MM.1S (cell line): Measurements from ENCODE around the gene DNA2.

ENCODE experiments used
- DNase-seq: peaks from one replicate; pipeline ENCODE4 v3.0.0-alpha.2; 2015
- H2AFZ ChIP-seq: fragments of 300-600 bp; sonication (generic); 2 replicates; pipeline ENCODE4 v1.6.0; 2016; ENCODE audit warnings: antibody characterized with exemption, low read length
- H3F3A ChIP-seq: fragments of 300-600 bp; sonication (generic); 2 replicates; pipeline ENCODE4 v1.6.1; 2016; ENCODE audit warnings: mild to moderate bottlenecking, antibody characterized with exemption, low read length, moderate library complexity, mixed read lengths; ENCODE audit not compliant: insufficient read depth
- H3K27ac ChIP-seq: fragments of 300-600 bp; sonication (generic); 2 replicates; pipeline ENCODE4 v1.5.1; 2016; ENCODE audit warnings: mild to moderate bottlenecking, low read length
- H3K27me3 ChIP-seq: fragments of 300-600 bp; sonication (generic); replicated peaks from 2 replicates; pipeline ENCODE4 v1.6.0; 2016; ENCODE audit warnings: low read length; ENCODE audit not compliant: insufficient read depth
- H3K36me3 ChIP-seq: fragments of 300-600 bp; sonication (generic); replicated peaks from 2 replicates; pipeline ENCODE4 v1.6.1; 2016; ENCODE audit warnings: mild to moderate bottlenecking, low read length, mixed read lengths; ENCODE audit not compliant: insufficient read depth
- H3K4me1 ChIP-seq: fragments of 300-600 bp; sonication (generic); 2 replicates; pipeline ENCODE4 v1.6.1; 2016; ENCODE audit warnings: low read length, mixed read lengths
- H3K4me2 ChIP-seq: fragments of 300-600 bp; sonication (generic); 2 replicates; pipeline ENCODE4 v1.6.0; 2016; ENCODE audit warnings: low read depth, low read length
- H3K4me3 ChIP-seq: fragments of 300-600 bp; sonication (generic); 2 replicates; pipeline ENCODE4 v1.5.1; 2016; ENCODE audit warnings: low read length, mixed read lengths
- H3K79me2 ChIP-seq: fragments of 300-600 bp; sonication (generic); 2 replicates; pipeline ENCODE4 v1.6.1; 2016; ENCODE audit warnings: mixed run types, low read length, mixed read lengths
- H3K9ac ChIP-seq: fragments of 300-600 bp; sonication (generic); 2 replicates; pipeline ENCODE4 v1.6.1; 2016; ENCODE audit warnings: low read length, mixed read lengths
- H3K9me2 ChIP-seq: fragments of 300-600 bp; sonication (generic); replicated peaks from 2 replicates; pipeline ENCODE4 v1.6.1; 2016; ENCODE audit warnings: mild to moderate bottlenecking, low read length, mixed read lengths; ENCODE audit not compliant: insufficient read depth
- H3K9me3 ChIP-seq: fragments of 300-600 bp; sonication (generic); replicated peaks from 2 replicates; pipeline ENCODE4 v1.6.1; 2016; ENCODE audit warnings: mild to moderate bottlenecking, low read length, mixed read lengths; ENCODE audit not compliant: insufficient read depth
- H4K20me1 ChIP-seq: fragments of 300-600 bp; sonication (generic); 2 replicates; pipeline ENCODE4 v1.6.1; 2016; ENCODE audit warnings: mild to moderate bottlenecking, low read length, moderate library complexity, mixed read lengths; ENCODE audit not compliant: insufficient read depth
- CTCF ChIP-seq: fragments of 300-600 bp; sonication (generic); IDR thresholded peaks from 2 replicates; pipeline ENCODE4 v1.5.1; 2016; ENCODE audit warnings: antibody characterized with exemption, low read length, mixed read lengths
- EZH2 ChIP-seq: fragments of 300-600 bp; sonication (generic); optimal IDR thresholded peaks from 2 replicates; pipeline ENCODE3; 2017; ENCODE audit warnings: low read depth, mild to moderate bottlenecking, antibody characterized with exemption, low read length, mixed read lengths
- EZH2phosphoT487 ChIP-seq: fragments of 300-600 bp; sonication (generic); IDR thresholded peaks from 2 replicates; pipeline ENCODE4 v1.6.1; 2018; ENCODE audit warnings: antibody characterized with exemption, low read length

Gene DNA2

GRCh38 chr10:68502846-68503245, 31.1 kb upstream of the DNA2 start:
- Histone ChIP-seq H3K4me1 (no peaks in the 10 kb centered on the region), H3K4me3 (no peak overlapping the region), H3K27ac (no peak overlapping the region), H3K9ac (no peak overlapping the region), H3F3A (no peaks in the 10 kb centered on the region), H3K36me3 (no peaks in the 10 kb centered on the region), H3K9me3 (no peaks in the 10 kb centered on the region), H3K79me2 (no peaks in the 10 kb centered on the region), H3K4me2 (no peak overlapping the region), H2AFZ (no peak overlapping the region), H3K9me2 (no peaks in the 10 kb centered on the region), H3K27me3 (no peaks in the 10 kb centered on the region), H4K20me1 (no peaks in the 10 kb centered on the region)
- no peak for DNase-seq
- no peak for TF ChIP-seq EZH2phosphoT487
- TF ChIP-seq CTCF, result no peak
- TF ChIP-seq EZH2, result no peak

- no peaks in the 10 kb centered on the region for H4K20me1 ChIP-seq
- H3K79me2 ChIP-seq, result no peaks in the 10 kb centered on the region
- TF ChIP-seq CTCF (no peak), EZH2phosphoT487 (no peak), EZH2 (no peak)
- no peak overlapping the region for H3K9ac ChIP-seq
- no peak overlapping the region for H3K4me3 ChIP-seq
- no peak overlapping the region for H3K4me2 ChIP-seq
- H3K27me3 ChIP-seq, result no peaks in the 10 kb centered on the region
- no peaks in the 10 kb centered on the region for H3F3A ChIP-seq
- no peaks in the 10 kb centered on the region for H3K9me3 ChIP-seq
- no peak overlapping the region for H2AFZ ChIP-seq
- no peaks in the 10 kb centered on the region for H3K9me2 ChIP-seq
- no peaks in the 10 kb centered on the region for H3K4me1 ChIP-seq
- no peak for DNase-seq
- H3K36me3 ChIP-seq, result no peaks in the 10 kb centered on the region
- no peak overlapping the region for H3K27ac ChIP-seq
Measured at GRCh38 chr10:68501691-68502090, 29.9 kb upstream of the DNA2 start.

GRCh38 chr10:68499544-68499943, 27.8 kb upstream of the DNA2 start:
- no peaks in the 10 kb centered on the region for H3K9me2 ChIP-seq
- H3K36me3 ChIP-seq, result no peaks in the 10 kb centered on the region
- no peaks in the 10 kb centered on the region for H3K9me3 ChIP-seq
- no peaks in the 10 kb centered on the region for H4K20me1 ChIP-seq
- no peak overlapping the region for H3K9ac ChIP-seq
- no peak for DNase-seq
- no peaks in the 10 kb centered on the region for H3K27me3 ChIP-seq
- H3K4me3 ChIP-seq, result no peak overlapping the region
- no peaks in the 10 kb centered on the region for H3F3A ChIP-seq
- no peak overlapping the region for H2AFZ ChIP-seq
- no peak overlapping the region for H3K27ac ChIP-seq
- TF ChIP-seq EZH2phosphoT487 (no peak), CTCF (no peak), EZH2 (no peak)
- no peak overlapping the region for H3K4me2 ChIP-seq
- H3K4me1 ChIP-seq, result no peaks in the 10 kb centered on the region
- H3K79me2 ChIP-seq, result no peaks in the 10 kb centered on the region

GRCh38 chr10:68496072-68496471, 24.3 kb upstream of the DNA2 start:
- TF ChIP-seq EZH2phosphoT487, result no peak
- TF ChIP-seq CTCF, result no peak
- no peak for TF ChIP-seq EZH2
- DNase-seq, result no peak
- Histone ChIP-seq H4K20me1 (no peaks in the 10 kb centered on the region; the same call in 1 of the 2 replicates), H3K4me3 (no peak overlapping the region), H3K27ac (no peak overlapping the region), H3K4me1 (no peaks in the 10 kb centered on the region), H3K4me2 (no peak overlapping the region), H3K36me3 (no peaks in the 10 kb centered on the region), H3K9ac (no peak overlapping the region), H3K9me3 (no peaks in the 10 kb centered on the region), H3K27me3 (no peaks in the 10 kb centered on the region), H3K79me2 (no peaks in the 10 kb centered on the region), H3F3A (no peaks in the 10 kb centered on the region), H3K9me2 (no peaks in the 10 kb centered on the region), H2AFZ (no peak overlapping the region)
